Lower leg skin (tissue), 3 donors: ENCODE measurements around the gene ZSWIM6.

Experiments
- POLR2A ChIP-seq, 2 donors: fragments of 450-650 bp; IDR thresholded peaks; one replicate each; pipeline ENCODE4 v1.6.1; 2016 to 2017; ENCODE audit warnings: antibody characterized with exemption in 2 of 2, mild to moderate bottlenecking in 1 of 2, moderate library complexity in 1 of 2
- TF ChIP-seq, protein P1 (sequence below), 3 donors: fragments of 450-650 bp; IDR thresholded peaks; one replicate each; pipeline ENCODE4 v1.5.1; 2016; ENCODE audit warnings: antibody characterized with exemption in 3 of 3, mild to moderate bottlenecking in 3 of 3, moderate library complexity in 2 of 3

DNA sequence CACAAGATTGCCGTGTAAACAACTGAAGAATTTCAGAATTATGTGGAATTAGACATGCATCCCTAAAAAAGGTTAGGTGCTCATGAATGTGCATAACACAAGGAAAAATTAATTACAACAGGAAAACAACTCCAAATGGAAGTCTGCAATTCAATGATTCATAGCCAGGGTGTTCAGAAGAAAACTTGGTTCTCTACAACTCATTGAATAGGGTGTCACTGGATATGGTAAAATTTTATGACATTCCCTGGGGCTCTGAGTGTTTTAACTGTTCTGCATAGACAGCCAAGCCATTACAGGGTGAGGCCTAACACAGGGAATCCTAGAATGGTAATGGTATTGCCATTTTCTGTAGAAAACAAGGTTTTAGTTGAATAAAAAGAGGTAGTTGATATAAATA lies 24.4 kb upstream of the ZSWIM6 start:
- TF ChIP-seq, protein P1, sequence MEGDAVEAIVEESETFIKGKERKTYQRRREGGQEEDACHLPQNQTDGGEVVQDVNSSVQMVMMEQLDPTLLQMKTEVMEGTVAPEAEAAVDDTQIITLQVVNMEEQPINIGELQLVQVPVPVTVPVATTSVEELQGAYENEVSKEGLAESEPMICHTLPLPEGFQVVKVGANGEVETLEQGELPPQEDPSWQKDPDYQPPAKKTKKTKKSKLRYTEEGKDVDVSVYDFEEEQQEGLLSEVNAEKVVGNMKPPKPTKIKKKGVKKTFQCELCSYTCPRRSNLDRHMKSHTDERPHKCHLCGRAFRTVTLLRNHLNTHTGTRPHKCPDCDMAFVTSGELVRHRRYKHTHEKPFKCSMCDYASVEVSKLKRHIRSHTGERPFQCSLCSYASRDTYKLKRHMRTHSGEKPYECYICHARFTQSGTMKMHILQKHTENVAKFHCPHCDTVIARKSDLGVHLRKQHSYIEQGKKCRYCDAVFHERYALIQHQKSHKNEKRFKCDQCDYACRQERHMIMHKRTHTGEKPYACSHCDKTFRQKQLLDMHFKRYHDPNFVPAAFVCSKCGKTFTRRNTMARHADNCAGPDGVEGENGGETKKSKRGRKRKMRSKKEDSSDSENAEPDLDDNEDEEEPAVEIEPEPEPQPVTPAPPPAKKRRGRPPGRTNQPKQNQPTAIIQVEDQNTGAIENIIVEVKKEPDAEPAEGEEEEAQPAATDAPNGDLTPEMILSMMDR (IDR thresholded peaks at IDR 0.05), result no peak
- TF ChIP-seq POLR2A (IDR thresholded peaks at IDR 0.05), result no peak
